ENCODE measurements around the gene GOLT1B. TPM values are rescaled to one million over a fixed set of nuclear protein-coding genes. Genes with fewer than 3 reads are reported as not detected.
A peak's percentile ranks its signal among the peaks of the same experiment; 100 is the strongest.
"Not testable (repeated sequence)": the region's sequence is repeated elsewhere in the genome, so short reads cannot be mapped to it uniquely, and the experiment has no call there.

GOLT1B gene, protein sequence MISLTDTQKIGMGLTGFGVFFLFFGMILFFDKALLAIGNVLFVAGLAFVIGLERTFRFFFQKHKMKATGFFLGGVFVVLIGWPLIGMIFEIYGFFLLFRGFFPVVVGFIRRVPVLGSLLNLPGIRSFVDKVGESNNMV
- 18.2 and 28.1 TPM in 2 replicates for total RNA-seq

DNA sequence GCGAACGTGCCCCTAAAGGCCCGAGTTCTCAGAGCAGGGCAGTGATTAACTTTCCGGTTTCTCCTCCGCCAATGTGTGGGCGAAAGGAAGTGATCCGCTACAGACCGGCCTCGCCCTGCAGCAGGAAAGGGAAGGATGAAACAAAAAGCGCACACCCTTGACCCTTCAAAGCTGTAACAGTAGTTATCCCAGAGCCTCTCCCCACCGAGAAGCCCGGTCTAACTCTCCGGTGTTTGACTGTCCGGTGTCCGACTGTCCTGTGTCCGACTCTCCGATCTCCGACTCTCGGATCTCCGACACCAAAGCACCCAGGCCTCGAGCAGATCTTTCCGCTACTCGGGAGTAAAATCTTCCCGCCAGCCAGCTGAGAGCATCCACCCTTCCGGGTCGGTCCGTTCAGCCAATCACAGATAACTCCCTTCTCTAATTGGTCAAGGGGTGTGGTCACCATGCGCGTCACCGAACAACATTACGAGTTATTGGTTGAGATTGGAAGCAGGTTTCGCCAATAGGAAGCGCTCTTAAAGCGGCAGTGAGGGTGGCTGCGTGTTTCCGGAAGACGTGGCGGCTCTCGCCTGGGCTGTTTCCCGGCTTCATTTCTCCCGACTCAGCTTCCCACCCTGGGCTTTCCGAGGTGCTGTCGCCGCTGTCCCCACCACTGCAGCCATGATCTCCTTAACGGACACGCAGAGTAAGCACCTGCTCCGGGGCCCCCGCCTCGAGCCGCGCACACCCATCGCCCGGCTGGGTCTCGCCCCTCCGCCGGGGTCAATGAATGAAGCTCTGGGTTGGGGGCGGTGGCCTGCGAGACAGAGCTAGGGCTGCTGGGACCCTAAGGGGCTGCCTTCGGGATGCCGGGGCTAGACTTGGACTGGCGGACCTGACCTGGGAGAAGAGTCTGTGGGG is at the start of gene GOLT1B, which contains the start of gene RECQL:
TSS of gene GOLT1B (plus strand) at position 532 of the 906 bp plus-strand sequence. CDS start at position 667, 135 bp downstream.
TSS of gene RECQL (minus strand) at position 378 of the 906 bp plus-strand sequence. CDS start 2,065 bp downstream, outside the sequence.
- DNase-seq (ENCODE audit: low read depth in 2 of 2), result peak; percentile 99

DNA sequence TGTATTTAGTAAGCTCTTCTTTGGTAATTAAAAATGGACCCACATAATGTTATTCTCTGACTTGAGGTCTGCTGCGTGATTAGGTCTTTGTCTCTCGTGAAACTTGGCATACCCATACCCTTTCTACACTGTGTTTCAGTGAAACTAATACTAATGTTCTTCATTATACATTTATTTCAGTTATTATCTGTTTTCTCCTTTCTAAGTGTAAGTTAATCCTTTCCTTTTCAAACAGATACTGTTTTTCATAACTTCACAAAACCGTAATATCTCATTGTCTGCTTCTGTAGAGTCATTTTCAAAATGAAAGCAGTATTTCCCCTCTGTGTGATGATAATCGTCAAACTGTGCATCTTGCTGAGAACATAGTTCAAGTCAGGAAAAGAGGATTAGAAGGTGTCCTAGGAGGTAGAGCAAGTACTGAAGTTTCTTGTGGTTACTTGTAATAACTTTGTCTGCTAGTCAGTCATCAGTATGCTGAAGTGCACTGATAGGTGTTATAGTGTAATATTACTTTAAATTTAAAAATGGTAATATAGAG is 48.2 kb upstream of the GOLT1B start:
- DNase-seq (ENCODE audit: low read depth in 2 of 2), result no peak

DNA sequence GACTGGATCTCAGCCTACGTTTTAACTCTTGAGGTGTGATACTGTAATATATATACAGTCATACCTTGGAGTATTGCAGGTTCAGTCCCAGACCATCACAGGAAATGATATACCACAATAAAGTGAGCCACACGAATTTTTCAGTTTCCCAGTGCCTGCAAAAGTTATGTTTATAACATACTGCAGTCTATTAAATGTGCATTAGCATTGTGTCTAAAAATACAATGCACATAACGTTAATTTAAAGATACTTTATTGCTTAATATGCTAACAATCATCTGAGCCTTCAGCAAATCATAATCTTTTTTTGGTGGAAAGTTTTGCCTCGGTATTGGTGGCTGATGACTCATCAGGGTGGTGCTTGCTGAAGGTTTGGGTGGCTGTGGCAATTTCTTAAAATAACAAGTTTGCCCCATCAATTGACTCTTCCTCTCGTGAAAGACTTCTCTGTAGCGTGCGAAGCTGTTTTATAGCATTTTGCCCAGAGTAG is 45.3 kb upstream of the GOLT1B start:
- DNase-seq (ENCODE audit: low read depth in 2 of 2), result no peak

DNA sequence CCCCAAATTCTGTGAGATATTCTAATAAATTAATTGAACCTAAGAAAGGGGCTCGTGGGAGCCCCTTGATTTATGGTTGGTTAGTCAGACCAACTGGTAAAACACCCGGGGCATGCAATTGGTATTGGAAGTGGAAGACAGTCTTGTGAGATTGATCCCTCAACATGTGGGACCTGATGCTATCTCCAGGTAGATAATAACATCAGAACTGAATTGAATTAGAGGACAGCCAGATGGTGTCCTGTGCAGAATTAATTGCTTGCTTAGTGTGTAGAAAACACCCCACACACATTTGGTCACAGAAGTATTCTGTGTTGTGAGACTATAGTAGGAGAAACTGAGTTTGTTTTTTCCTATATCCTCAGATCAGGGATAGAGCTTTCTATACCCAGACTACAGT is 42.1 kb upstream of the GOLT1B start:
- DNase-seq (ENCODE audit: low read depth in 2 of 2), result no peak

DNA sequence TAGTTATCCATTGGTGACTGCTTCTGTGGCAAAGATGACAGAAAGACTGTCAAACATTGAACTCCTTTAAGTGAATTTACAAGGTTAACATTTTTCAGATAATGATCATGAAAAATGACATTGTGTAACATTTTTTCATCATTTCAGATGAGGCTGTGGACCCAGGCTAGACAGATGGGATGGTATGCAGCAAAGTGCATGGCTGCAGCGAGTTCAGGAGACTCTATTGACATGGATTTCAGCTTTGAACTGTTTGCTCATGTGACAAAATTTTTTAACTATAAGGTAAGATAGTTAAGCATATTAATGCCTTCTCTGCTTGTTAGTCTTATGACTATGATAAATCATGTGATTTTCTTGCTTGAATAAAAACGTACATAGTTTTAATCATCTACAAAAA is 34.3 kb upstream of the GOLT1B start:
- not testable (repeated sequence) for DNase-seq (ENCODE audit: low read depth in 2 of 2)

DNA sequence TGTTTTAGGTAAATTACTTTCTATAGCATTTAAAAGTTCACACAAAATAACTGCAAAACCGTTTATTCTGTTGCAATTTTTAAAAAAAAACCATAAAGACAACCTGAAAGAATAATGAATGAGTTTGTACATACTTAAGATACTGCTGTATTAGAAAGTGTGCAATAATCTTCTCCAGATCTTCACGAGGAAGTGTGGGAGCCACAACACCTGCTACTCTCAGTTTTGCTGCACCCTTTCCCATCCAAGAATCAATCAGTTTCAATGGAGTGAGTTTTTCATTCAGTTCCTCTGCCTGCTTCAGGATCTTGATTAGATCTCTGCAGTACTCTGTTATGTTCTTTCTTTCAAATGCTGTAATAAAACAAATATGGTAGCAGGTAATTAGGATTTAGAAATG is 30.3 kb upstream of the GOLT1B start:
- DNase-seq (ENCODE audit: low read depth in 2 of 2), result no peak

DNA sequence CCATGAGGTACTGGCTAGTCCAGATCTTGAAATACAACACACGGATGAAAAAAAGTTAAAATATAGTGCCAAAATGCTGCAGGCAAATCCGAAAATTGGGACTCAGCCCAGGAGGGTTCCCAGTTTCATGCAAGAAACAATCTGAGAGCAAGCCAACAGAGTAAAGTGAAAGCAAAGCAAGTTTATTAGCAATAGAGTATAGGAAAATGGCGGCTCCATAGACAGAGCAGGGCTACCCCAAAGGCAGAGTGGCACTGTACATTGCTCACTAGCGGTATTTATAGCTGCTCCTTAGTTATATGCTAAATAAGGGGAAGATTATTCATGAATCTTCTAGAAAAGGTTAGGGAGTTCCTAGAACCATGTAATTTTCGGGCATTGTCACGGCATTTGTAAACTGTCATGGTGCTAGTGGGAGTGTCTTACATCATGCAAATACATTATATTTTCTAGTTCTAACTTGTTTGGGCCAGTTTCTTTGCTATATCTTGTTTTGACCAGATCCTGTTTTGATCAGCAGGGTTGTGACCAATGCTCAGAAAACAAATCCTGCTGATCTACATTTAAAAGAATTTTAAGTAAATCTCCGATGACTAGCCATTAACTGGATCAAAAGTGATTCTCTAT is 29.3 kb upstream of the GOLT1B start:
- DNase-seq (ENCODE audit: low read depth in 2 of 2), result no peak

DNA sequence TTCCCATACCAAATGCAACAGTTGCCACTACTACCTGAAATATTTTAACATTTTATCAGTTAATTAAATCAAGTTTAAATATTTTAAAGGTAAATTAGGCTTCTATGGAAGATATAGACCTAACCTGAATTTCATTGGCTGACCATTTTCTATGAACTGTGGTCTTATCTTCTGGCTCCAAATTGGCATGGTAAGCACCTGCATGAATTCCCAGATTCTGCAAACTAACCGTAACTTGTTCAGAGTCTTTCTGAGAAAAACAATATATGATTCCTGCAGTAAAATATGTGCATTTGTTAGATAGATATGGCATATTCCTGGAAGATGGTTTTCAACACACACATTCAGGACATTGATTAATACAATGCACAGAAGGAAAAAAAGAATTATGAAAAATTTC is 26.0 kb upstream of the GOLT1B start:
- DNase-seq (ENCODE audit: low read depth in 2 of 2), result no peak

DNA sequence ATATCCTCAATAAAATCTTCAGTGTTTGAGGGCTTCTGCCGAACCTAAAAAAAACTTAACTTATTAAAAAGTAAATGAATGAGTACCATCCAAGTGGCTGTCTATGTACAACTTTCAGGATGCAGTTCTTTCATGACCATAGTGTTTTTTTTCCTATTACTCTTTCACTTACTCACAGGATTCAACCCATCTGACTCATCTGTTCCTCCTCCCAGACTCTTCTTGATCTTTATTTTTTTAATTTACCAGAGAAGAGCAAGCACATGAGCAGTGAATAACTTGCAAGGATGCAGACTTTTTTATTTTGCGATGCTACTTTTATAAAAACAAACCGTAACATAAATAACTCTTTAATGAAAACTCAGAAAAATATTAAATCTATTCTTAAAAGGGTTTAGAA is 24.6 kb upstream of the GOLT1B start:
- peak in 1 of 2 donors; percentile 68 for DNase-seq (ENCODE audit: low read depth in 2 of 2)

DNA sequence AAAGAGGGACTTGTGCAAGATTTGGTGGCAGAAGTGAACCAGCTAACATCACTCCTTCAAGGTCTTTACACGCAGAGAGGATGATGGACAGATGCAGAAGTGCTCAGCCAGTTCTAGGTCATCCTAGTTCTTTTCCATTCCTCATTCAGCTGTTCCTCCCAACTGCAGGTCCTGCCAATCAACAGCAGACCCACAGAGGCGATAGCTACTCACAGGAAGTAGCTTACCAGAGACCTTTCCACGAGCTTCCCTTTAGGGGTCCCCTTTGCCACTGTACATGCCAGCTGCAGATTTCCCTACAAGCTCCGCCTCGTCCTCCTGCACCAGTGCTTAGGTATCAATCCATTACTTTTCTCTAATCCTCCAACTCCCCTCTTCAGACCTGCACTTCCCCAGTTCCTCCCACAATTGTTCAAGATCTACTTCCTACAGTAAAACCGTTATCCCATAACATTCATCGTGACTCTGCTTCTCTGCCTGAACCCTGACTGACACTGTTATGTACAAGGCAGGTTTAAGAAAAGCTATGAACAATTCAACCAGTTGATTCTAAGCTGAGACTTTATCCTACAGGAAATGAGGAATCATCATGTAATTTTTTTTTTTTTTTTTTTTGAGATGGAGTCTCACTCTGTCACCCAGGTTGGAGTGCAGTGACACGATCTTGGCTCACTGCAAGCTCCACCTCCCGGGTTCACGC is 22.7 kb upstream of the GOLT1B start:
- DNase-seq (ENCODE audit: low read depth in 2 of 2), result no peak

DNA sequence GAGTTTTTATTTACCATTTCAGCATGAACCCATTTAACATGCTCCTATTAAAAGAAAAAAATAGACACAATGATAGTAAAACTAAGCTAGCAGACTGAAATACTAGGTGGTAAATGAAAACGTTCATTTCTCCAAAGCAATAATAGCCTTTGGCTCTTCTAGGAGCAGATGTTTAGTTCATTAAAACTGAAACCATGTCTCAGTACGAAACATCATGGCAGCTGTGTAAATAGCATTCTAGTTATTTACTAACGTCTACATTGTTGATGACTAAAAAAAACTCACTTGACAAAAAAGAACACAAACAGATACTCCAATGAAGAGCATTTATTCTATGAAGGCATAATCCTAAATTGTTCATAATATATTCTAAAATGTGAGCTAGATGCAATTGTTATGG is 18.1 kb upstream of the GOLT1B start:
- no peak for DNase-seq (ENCODE audit: low read depth in 2 of 2)

DNA sequence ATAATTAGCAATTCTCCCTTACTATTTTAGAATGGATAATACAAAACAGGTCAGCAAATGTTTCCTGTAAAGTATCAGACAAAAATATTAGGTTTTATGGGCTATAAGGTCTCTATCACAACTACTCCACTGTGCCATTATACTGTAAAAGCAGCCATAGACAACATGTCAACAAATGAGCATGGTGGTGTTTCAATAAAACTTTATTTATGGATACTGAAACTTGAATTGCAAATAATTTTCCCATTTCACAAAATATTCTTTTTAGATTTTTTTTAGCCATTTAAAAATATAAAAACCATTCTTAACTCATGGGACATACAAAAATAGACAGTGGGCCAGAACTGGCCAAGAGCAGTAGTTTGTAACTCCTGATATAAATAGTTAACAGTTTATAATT is 15.6 kb upstream of the GOLT1B start:
- DNase-seq (ENCODE audit: low read depth in 2 of 2), result no peak

DNA sequence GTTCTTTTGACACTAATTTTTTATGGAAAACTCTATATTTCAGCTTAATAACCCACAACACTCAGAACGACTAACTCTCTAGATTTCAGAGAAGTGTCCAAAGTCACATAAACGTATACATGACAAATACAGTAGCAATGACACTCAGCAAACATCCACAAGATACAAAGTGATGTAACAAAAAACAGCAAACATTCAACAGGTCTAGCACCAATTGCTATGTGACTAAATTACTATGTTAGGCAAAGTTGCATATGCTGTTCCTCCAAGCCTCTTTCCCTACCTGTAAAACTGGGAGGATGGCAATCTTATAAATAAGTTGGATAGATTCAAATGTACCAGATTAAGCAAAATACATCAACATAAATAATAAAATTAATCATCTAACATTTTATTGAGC is 1.8 kb upstream of the GOLT1B start:
- no peak for DNase-seq (ENCODE audit: low read depth in 2 of 2)

DNA sequence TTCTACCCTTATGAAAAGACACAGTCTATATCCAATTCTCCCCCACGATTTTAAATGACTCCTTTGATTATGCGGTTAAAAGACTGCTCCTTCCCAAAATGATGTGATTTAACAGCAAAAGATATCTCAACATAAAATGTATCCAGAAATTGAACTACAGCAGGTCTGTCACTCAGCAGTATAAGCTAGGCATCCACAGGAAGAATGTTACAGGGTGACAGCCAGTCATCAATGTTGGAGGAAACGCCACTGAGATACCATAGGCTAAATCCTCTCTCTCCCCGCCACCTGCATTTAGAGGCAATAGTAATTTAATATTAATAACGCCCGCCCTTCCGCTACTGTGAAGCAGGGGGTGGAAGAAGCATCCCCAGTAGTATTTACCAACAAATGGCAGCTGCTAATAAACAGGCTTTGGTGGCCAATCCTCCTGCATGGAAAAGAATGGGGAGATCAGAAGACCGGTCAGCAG is 767 bp upstream of the GOLT1B start:
- no peak for DNase-seq (ENCODE audit: low read depth in 2 of 2)

DNA sequence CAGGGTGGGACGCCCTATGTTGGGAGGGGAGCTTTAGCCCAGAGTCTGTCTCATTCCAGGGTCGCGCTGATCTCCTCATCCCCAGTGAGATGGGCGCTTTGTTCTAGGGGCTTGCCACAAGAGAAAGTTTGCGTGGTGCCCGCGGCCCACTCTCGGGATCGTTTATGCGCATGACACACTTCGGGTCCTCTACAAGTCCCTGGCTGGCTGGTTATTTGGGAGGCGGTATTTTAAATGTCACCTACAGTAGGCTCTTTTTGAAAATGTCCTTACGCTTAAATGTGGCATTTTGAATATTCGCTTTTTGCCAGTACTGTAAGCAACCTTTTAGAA is 541 bp downstream of the GOLT1B start:
- peak; percentile 23 to 70 for DNase-seq (ENCODE audit: low read depth in 2 of 2)

DNA sequence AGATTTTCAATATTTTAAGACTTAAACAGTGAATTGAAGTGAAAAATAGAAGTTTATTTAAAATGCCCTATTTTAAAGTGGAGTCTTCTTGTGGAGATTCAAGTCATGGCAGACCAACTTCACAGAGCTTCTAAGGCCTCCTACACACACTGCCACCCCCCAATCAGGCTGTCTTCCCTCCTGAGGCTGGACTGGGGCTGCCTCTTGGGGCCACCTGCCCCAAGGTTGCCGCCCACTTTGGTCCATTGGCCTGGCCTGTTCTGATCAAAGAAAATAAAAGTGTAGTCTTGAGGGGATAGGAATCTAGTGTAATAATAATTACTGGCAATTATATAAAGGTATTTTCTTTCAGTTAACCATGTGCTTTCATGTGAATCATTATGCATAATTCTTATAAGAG is 1.3 kb downstream of the GOLT1B start:
- DNase-seq (ENCODE audit: low read depth in 2 of 2), result no peak

DNA sequence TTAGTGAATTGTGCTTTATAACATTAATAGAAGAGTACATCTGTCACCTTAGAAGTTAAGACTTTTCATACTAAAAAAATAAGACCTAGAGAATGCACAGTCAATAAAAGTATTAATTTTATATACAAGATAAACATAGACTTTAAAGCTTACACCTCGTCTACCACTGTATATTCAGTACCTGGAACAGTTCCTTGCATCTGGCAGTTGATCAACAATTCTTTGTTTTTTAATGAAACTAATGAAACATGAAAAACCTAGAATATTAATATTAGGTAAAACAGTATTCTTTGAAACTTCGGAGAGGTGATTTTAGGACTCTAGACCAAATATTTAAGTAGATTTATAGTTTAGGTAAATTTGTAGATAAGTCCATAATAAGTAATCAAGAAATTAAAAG is 4.3 kb downstream of the GOLT1B start:
- DNase-seq (ENCODE audit: low read depth in 2 of 2), result no peak

DNA sequence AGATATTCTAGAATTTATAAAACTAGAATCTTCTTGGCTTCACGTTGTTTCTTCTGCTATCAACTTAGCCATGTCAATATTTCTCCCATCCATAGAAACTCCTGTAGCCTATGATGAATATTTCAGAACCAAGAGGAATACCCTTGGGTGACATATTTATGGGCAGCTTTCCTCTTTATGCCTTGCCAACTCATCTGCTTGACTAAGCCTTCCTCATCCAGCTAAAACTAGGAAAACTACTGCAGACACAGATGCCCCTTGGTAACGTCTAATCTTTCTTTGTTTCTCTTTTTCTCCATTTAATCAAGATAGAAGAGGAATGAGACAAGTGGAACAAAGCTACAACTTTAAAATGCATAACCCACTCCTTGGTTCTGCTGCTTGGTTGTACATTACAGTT is 6.3 kb downstream of the GOLT1B start:
- DNase-seq (ENCODE audit: low read depth in 2 of 2), result no peak

DNA sequence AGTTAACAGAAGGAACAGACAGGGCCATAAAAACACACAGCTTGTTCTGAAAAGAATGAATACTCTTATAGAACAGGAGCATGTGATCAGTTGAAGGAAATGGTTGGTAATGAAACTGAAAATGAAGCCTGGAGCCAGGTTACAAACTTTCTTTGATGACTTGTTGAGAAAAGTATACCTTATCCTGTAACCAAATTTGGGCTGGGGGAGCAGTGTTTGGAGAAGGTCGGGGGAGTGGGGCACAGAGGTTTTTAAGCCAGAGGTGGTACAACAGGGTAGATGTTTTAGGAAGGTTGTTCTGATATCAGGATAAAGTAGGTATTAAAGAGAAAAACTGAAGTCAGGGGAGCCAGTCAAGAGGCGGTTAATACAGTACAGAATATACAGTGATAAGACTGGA is 8.2 kb downstream of the GOLT1B start:
- no peak for DNase-seq (ENCODE audit: low read depth in 2 of 2)

DNA sequence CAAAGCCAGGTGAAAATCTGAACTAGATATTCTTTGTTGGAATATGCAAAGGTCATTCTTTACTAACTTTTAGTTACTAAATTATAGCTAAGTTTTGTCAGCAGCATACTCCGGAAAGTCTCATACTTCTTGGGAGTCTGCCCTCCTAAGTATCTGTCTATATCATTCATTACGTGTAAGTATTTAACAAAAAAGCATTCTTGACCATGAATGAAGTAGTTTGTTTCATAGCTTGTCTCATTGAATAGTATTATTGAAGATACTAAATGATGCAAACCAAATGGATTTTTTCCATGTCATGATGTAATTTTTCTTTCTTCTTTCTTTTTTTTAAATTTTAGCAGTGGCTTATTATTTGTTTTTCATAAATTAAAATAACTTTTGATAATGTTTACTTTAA is 14.7 kb downstream of the GOLT1B start:
- DNase-seq (ENCODE audit: low read depth in 2 of 2), result no peak

DNA sequence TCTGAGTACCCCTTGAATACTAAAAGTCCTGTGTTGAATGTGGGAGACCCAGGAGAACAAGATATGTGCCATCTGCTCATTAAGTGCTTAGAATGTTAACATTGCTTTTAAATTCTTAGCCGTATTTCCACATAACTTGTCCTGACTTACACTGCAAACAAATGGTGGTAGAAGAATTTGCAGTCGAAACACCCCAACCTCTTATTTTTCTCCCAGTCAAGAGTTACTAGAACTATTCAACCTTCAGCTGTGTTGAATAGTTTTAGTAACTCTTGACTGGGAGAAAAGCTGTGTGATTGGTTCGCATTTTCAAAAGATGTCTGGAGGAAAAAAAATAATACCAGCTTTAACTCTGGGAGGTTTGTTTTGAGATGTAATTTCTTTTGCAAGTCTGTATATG is 16.9 kb downstream of the GOLT1B start:
- DNase-seq (ENCODE audit: low read depth in 2 of 2), result no peak

DNA sequence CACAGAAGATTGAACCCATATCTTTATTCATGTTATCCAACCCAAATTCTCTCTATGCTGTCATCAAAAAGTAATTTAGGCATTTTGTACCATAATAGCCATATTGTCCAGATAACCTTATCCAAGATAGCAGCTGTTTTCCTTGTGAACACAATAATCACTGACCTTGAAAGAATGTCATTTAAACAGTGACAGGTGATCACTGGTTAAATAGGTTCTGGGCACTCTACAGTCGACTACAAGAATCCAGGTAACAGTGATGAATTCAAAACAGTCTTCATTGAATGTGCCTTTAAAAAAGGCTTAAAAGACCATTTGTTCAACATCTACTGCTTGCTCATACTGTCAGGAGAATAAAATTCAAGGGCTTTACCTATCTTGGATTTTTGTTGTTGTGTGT is 20.0 kb downstream of the GOLT1B start:
- no peak for DNase-seq (ENCODE audit: low read depth in 2 of 2)

All from dermis microvascular lymphatic vessel endothelial cell (primary cell).